Measurements from ENCODE around the gene KLRC1. TPM values are rescaled to one million over a fixed set of nuclear protein-coding genes. Genes with fewer than 3 reads are reported as not detected.

KLRC1 gene
- total and polyA plus RNA-seq, 2 experiments from 2014 or later = not detected

GRCh38 chr12:10409392-10409791 lies 43.8 kb downstream of the KLRC1 start, which contains the start of gene KLRC4:
KLRC4 (minus strand) TSS chr12:10409757; CDS start chr12:10409575, 182 bp downstream.
- no peak for TF ChIP-seq CTCF (IDR thresholded peaks at IDR 0.05; ENCODE audit: low read depth, low read length)
- H3K27me3 ChIP-seq = no peaks in the 10 kb centered on the region
- H3K4me3 ChIP-seq = no peak within 1 kb of the TSS
- H3K27ac ChIP-seq = no peak within 1 kb of the TSS
- no peaks in the 10 kb centered on the region for H3K36me3 ChIP-seq
- H3K9me3 ChIP-seq (ENCODE audit: low read depth) = no peaks in the 10 kb centered on the region
- peaks cover 3% of the 10 kb centered on the region for H3K4me1 ChIP-seq (ENCODE audit: low read depth)
- DNase-seq (ENCODE audit: low read depth in 1 of 2, low spot score in 1 of 2) = peak; percentile 5 to 27

GRCh38 chr12:10408842-10409241 lies 44.3 kb downstream of the KLRC1 start:
- Histone ChIP-seq H3K4me3 (no peak overlapping the region), H3K27ac (no peak overlapping the region), H3K36me3 (no peaks in the 10 kb centered on the region), H3K4me1 (ENCODE audit: low read depth) (peaks cover 3% of the 10 kb centered on the region), H3K9me3 (ENCODE audit: low read depth) (no peaks in the 10 kb centered on the region), H3K27me3 (no peaks in the 10 kb centered on the region)
- no peak for DNase-seq (ENCODE audit: low read depth in 1 of 2, low spot score in 1 of 2)
- no peak for TF ChIP-seq CTCF (IDR thresholded peaks at IDR 0.05; ENCODE audit: low read depth, low read length)

GRCh38 chr12:10406725-10407124 lies 46.5 kb downstream of the KLRC1 start:
- Histone ChIP-seq H3K4me3 (no peak overlapping the region), H3K36me3 (no peaks in the 10 kb centered on the region), H3K27ac (no peak overlapping the region), H3K9me3 (ENCODE audit: low read depth) (no peaks in the 10 kb centered on the region), H3K27me3 (no peaks in the 10 kb centered on the region), H3K4me1 (ENCODE audit: low read depth) (peaks cover 3% of the 10 kb centered on the region)
- no peak for DNase-seq (ENCODE audit: low read depth in 1 of 2, low spot score in 1 of 2)
- no peak for TF ChIP-seq CTCF (IDR thresholded peaks at IDR 0.05; ENCODE audit: low read depth, low read length)

- no peak overlapping the region for H3K27ac ChIP-seq
- H3K27me3 ChIP-seq = no peaks in the 10 kb centered on the region
- no peak for TF ChIP-seq CTCF (IDR thresholded peaks at IDR 0.05; ENCODE audit: low read depth, low read length)
- H3K4me1 ChIP-seq (ENCODE audit: low read depth) = peaks cover 3% of the 10 kb centered on the region
- H3K4me3 ChIP-seq = no peak overlapping the region
- H3K36me3 ChIP-seq = no peaks in the 10 kb centered on the region
- no peaks in the 10 kb centered on the region for H3K9me3 ChIP-seq (ENCODE audit: low read depth)
- no peak for DNase-seq (ENCODE audit: low read depth in 1 of 2, low spot score in 1 of 2)
Observed at GRCh38 chr12:10405294-10405693, 47.9 kb downstream of the KLRC1 start.

GRCh38 chr12:10404798-10405197 lies 48.4 kb downstream of the KLRC1 start:
- Histone ChIP-seq H3K36me3 (no peaks in the 10 kb centered on the region), H3K9me3 (ENCODE audit: low read depth) (no peaks in the 10 kb centered on the region), H3K4me3 (no peak overlapping the region), H3K27ac (no peak overlapping the region), H3K27me3 (no peaks in the 10 kb centered on the region), H3K4me1 (ENCODE audit: low read depth) (peaks cover 3% of the 10 kb centered on the region)
- no peak for TF ChIP-seq CTCF (IDR thresholded peaks at IDR 0.05; ENCODE audit: low read depth, low read length)
- no peak for DNase-seq (ENCODE audit: low read depth in 1 of 2, low spot score in 1 of 2)

GRCh38 chr12:10400829-10401228 lies 52.3 kb downstream of the KLRC1 start:
- H3K9me3 ChIP-seq (ENCODE audit: low read depth) = no peaks in the 10 kb centered on the region
- no peaks in the 10 kb centered on the region for H3K27me3 ChIP-seq
- no peaks in the 10 kb centered on the region for H3K4me1 ChIP-seq (ENCODE audit: low read depth)
- TF ChIP-seq CTCF (IDR thresholded peaks at IDR 0.05; ENCODE audit: low read depth, low read length) = no peak
- H3K4me3 ChIP-seq = no peak overlapping the region
- no peaks in the 10 kb centered on the region for H3K36me3 ChIP-seq
- H3K27ac ChIP-seq = no peak overlapping the region
- no peak for DNase-seq (ENCODE audit: low read depth in 1 of 2, low spot score in 1 of 2)

Data from cardiac muscle cell (in vitro differentiated cells and primary cell).